Left colon (tissue), 2 donors: ENCODE data around the gene LETMD1. TPM values are rescaled to one million over a fixed set of nuclear protein-coding genes. Genes with fewer than 3 reads are reported as not detected.

Experiments
- ATAC-seq: fragments of 200-7000 bp; cut with Tn5 transposase; one replicate; pipeline ENCODE4 v1.9.1; 2020; ENCODE audit warnings: mild to moderate bottlenecking, moderate library complexity
- DNase-seq, 2 donors: peaks; one replicate each; pipeline ENCODE4 v3.0.0-alpha.2; 2020
- intact Hi-C, 2 donors: fragments of 100-400 bp; cut with DNase I in 1 of 2; cut with micrococcal nuclease in 1 of 2; formaldehyde crosslinking; loops; one replicate each; pipeline versions ENCODE4 v1.11.2 to v1.14.0; 2022; cut with DNase I, micrococcal nuclease
- total RNA-seq, 2 donors: library from RNA; stranded (reverse); fragmentation: NEBNext Ultra II Directional; extraction: Animal tissue kit (Norgen Biotek cat#: 25700); gene quantifications; one replicate each; pipeline ENCODE4 v1.2.1, GENCODE V29; 2021
- donor health status: DM: no; HTN: no; CAD: no.
- donor health status: DM: yes; HTN: yes; CAD: no.

The LETMD1 gene
- total RNA-seq, 2 donors from 2014 or later, result 57.5 to 68.0 TPM

- no peak for DNase-seq
- no peak for ATAC-seq
- intact Hi-C loops, result no loop called here
Measured at GRCh38 chr12:51023625-51024382, 24.3 kb upstream of the LETMD1 start.

GRCh38 chr12:51025338-51025835 is 22.7 kb upstream of the LETMD1 start:
- ATAC-seq, result no peak
- intact Hi-C loops, result no loop called here

GRCh38 chr12:51025836-51026638 is 22.1 kb upstream of the LETMD1 start, which contains the start of gene SLC11A2:
Gene SLC11A2 (minus strand): TSS chr12:51026384. CDS start chr12:51010728, 15,656 bp downstream.
- DNase-seq (peak; percentile 96 to 97), ATAC-seq (peak; percentile 90)
- intact Hi-C loops, result no loop called here

More at GRCh38 chr12:51025338-51025835, 22.7 kb upstream of the LETMD1 start:
- DNase-seq, result no peak

GRCh38 chr12:51027342-51027835 is 20.7 kb upstream of the LETMD1 start:
- intact Hi-C loops, result no loop called here
- DNase-seq, result no peak
- no peak for ATAC-seq

GRCh38 chr12:51028126-51028812 is 19.9 kb upstream of the LETMD1 start:
- ATAC-seq (peak; percentile 31), DNase-seq (peak; percentile 21 to 59)
- intact Hi-C loops, result no loop called here

GRCh38 chr12:51028813-51029150 is 19.3 kb upstream of the LETMD1 start:
- intact Hi-C loops, result no loop called here
- no peak for ATAC-seq
- DNase-seq, result no peak

- intact Hi-C loops, result no loop called here
- DNase-seq, result no peak
Measured at GRCh38 chr12:51033048-51033447, 15.1 kb upstream of the LETMD1 start.

GRCh38 chr12:51033457-51034089 is 14.6 kb upstream of the LETMD1 start:
- DNase-seq (no peak), ATAC-seq (no peak)
- intact Hi-C loops, result no loop called here

More at GRCh38 chr12:51033048-51033447, 15.1 kb upstream of the LETMD1 start:
- no peak for ATAC-seq

- peak in 1 of 2 donors; percentile 24 for DNase-seq
- intact Hi-C loops, result no loop called here
- peak; percentile 71 for ATAC-seq
Measured at GRCh38 chr12:51036279-51036678, 11.8 kb upstream of the LETMD1 start.

GRCh38 chr12:51048661-51049251 is 629 bp downstream of the LETMD1 start:
- ATAC-seq (peak; percentile 19), DNase-seq (peak in 1 of 2 donors; percentile 21)
- intact Hi-C loops, result no loop called here

- intact Hi-C loops, result no loop called here
- ATAC-seq, result no peak
- no peak for DNase-seq
Measured at GRCh38 chr12:51049525-51049924, 1.4 kb downstream of the LETMD1 start.

GRCh38 chr12:51051787-51052186 is 3.7 kb downstream of the LETMD1 start:
- DNase-seq, result no peak
- ATAC-seq, result no peak
- intact Hi-C loops, result no loop called here

- ATAC-seq, result no peak
- intact Hi-C loops, result no loop called here
- no peak for DNase-seq
Measured at GRCh38 chr12:51055060-51055459, 6.9 kb downstream of the LETMD1 start.

GRCh38 chr12:51056242-51056641 is 8.1 kb downstream of the LETMD1 start:
- DNase-seq (no peak), ATAC-seq (no peak)
- intact Hi-C loops, result no loop called here

- intact Hi-C loops, result no loop called here
- ATAC-seq, result no peak
- no peak for DNase-seq
Measured at GRCh38 chr12:51059086-51059485, 11.0 kb downstream of the LETMD1 start.

GRCh38 chr12:51062631-51063397 is 14.7 kb downstream of the LETMD1 start:
- peak; percentile 17 for ATAC-seq
- no peak for DNase-seq
- intact Hi-C loops, result no loop called here

GRCh38 chr12:51065530-51065929 is 17.4 kb downstream of the LETMD1 start:
- peak; percentile 40 for ATAC-seq
- DNase-seq, result no peak
- intact Hi-C loops, result no loop called here

- no peak for ATAC-seq
- DNase-seq, result no peak
- intact Hi-C loops, result no loop called here
Measured at GRCh38 chr12:51067229-51067628, 19.1 kb downstream of the LETMD1 start.
